ENCODE results near the gene CCDC124.

GRCh38 chr19:17966550-17967256 lies 33.9 kb downstream of the CCDC124 start, which contains the start of gene KCNN1:
- TF ChIP-seq POLR2A (IDR thresholded peaks at IDR 0.05; ENCODE audit: low read length) (no peak), GATA1 (IDR thresholded peaks at IDR 0.05; ENCODE audit: low read depth, low read length) (no peak)

Measured in erythroblast (primary cell).